Right lung (tissue), 5 donors: ENCODE data around the gene ATP8B1. TPM values are rescaled to one million over a fixed set of nuclear protein-coding genes. Genes with fewer than 3 reads are reported as not detected.
"Not testable (repeated sequence)": the region's sequence is repeated elsewhere in the genome, so short reads cannot be mapped to it uniquely, and the experiment has no call there.

Experiments used
- DNase-seq, 2 donors: peaks; one replicate each; pipeline ENCODE4 v3.0.0-alpha.2; 2013
- polyA plus RNA-seq, 5 donors: library from polyadenylated mRNA; unstranded; fragments of 120-200 nt; gene quantifications; one replicate each; pipeline versions ENCODE4 v1.2.1 to v1.2.3, GENCODE V29; 2013; ENCODE audit warnings: inconsistent platforms in 1 of 5, low replicate concordance in 1 of 5; ENCODE audit not compliant: insufficient read length in 5 of 5, insufficient read depth in 1 of 5

The ATP8B1 gene
- polyA plus RNA-seq, 5 donors = 12.1 to 20.5 (median 18.3) TPM

GRCh38 chr18:57768537-57769326 lies 34.4 kb downstream of the ATP8B1 start:
- no peak for DNase-seq

- no peak for DNase-seq
Measured at GRCh38 chr18:57767259-57768050, 35.7 kb downstream of the ATP8B1 start.

GRCh38 chr18:57764995-57765394 lies 38.1 kb downstream of the ATP8B1 start:
- DNase-seq = no peak

DNA sequence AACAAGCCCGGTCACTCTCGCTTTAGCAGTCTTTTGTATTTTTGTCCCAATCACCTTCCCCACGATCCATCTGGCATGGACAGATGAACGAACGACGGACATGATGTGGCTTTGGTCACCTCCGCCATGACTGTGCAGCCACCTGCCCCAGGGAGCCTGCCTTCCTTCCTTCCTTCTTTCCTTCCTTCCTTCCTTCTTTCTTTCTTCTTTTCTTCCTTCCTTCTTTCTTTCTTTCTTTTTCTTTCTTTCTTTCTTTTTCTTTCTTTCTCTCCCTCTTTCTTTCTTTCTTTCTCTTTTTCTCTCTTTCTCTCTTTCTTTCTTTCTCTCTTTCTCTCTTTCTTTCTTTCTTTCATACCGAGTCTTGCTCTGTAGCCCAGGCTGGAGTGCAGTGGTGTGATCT lies 39.0 kb downstream of the ATP8B1 start:
- DNase-seq = no peak

DNA sequence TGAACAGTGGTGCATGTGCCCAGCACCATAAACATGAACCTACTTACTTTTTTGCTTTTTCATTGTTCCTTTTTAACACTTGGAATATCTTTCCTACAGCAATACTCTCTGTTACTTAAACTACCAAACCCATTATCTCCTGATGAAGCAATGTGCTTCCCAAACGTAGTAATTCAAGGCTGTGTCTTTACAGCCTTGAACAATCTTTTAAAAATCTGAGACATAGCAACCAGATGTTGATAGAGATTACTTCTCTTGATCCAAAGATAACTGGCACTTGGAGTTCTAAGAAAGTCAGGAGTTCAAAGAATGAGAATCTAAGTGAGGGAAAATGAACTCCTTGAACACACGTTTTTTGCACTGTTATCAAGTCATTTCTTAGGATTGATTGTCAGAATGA lies 40.4 kb downstream of the ATP8B1 start:
- DNase-seq = no peak

- no peak for DNase-seq
Measured at GRCh38 chr18:57759650-57760049, 43.5 kb downstream of the ATP8B1 start.

DNA sequence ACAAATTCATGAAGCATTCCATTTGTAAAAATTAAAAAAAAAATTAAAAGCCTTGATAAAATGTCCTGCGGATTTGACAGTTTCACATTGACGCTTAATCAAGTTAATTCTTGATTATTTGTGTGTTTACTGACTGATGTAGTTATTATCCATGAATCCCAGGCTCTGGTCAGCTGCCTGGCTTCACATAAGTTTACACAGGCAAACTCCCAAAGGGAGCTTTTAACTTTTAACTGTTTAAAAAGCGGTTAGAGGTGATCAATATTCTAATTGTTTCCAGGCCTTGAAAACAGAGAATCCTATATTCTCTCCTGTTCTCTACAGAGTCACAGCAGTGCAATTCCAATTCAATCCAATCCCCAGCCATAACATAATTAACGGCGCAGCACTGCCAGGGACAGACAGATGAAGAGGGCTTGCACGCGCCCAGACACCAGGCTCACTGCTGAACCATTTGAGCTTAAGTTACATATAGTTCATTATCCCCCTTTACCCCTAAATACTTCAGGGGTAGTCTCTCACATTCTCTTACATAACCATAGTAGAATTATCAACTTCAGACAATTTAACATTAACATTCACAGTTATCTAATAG lies 47.5 kb downstream of the ATP8B1 start:
- DNase-seq = no peak

DNA sequence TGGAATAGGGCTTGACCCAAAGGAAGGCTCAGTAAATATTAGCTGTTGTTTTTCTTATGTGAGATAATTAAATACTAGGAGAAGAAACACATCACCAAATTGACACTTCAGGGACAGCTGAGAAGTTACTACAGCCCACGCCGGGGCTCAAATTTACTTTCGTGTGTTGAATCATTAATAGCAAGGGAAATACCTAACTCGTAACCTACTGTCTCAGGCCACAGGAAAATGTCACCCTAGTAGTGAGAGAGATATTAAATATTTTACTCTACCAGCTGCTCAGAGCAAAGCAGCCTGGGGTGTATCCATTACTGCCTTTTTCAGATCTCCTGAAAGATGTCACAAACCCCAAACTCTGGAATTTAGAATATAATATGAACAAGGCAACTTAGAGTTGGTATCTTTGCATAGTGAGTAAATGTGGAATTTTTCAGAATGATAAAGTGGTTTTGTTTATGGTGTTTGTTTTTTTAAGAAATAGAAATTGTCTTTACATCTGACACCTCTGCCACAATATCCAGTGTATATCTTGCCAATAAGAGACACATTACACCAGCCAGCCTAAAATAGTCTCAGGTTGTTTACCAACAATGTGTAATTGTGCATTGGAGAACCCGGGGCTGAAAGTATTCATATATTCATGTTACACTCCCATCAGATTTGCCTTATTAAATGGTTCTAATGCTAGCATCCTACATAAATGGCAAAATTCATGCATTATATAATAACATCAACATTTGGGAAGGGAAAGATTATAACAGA lies 48.4 kb downstream of the ATP8B1 start:
- no peak for DNase-seq

DNA sequence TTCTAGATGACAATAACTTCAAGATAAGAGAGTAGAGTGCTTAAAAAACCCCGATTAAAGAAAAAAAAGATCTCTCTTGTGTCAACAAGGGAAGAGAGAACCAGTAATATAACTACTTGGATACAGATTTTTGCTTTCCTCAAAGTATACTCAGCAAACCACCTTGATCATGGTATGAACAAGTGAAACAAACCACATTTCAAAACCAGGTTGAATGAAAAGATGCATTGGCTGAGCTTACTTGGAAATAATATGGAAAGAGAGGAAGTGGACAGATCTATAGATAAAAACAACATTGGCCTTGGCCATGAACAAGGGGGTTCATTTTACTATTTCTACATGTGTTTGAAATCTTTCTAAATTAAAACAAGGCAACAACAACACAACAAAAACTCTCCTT lies 50.1 kb downstream of the ATP8B1 start:
- no peak for DNase-seq

DNA sequence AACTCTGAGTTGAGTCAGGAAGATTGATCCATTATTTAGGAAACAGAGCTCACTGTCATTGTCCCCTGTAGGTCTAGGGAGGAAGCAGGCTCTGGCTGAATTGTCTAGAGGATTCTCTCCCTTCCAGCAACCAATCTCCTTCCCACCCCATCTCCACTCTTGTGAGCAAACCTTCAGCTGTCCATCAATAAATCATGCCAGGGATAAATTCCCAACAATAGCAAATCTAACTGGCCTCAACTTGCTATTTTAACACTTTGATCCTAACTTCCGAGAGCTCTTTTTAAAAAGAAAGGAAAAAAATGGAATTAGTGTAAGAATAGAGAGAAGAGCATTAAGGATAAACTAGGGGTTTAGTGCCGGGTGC lies 53.5 kb downstream of the ATP8B1 start:
- DNase-seq = no peak

GRCh38 chr18:57748770-57749603 lies 54.1 kb downstream of the ATP8B1 start:
- no peak for DNase-seq

DNA sequence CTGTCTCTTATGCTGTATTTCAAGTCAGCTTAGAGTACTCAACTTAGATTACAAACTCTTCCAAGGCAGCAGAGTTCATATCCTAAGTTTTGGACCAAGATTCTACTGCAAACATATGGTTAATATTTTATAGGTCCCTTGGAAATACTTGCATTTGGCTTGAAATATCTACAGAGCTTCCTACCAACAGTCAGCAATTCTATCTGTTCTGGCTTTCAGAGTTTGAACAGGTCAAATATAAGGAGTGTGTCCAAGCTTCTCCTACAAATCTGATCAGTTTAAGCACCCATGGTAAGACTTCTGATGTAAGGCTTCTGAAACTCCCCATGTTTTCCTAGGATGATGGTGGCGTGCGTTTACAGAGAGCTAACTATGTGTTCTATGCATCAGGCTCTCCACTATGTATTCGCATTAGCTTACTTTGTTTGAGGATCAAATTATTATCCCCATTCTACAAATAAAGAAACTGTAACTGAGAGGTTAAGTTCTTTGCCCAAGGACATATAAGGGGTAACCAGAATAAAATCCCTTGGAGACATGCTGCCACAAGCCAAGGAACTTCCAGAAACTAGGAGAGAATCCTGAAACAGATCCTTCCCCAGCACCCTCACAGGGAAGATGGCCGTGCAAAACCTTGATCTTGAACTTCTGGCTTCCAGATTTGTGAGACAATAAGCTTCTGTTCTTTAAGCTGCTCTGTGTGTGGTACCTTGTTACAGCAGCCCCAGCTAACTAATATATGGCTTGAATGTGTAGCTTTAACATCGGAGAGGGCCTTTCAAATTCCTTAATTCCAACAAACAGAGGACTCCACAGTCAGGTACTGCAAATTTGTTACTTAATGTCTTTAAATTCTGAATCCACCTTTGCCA lies 55.1 kb downstream of the ATP8B1 start:
- DNase-seq = no peak

DNA sequence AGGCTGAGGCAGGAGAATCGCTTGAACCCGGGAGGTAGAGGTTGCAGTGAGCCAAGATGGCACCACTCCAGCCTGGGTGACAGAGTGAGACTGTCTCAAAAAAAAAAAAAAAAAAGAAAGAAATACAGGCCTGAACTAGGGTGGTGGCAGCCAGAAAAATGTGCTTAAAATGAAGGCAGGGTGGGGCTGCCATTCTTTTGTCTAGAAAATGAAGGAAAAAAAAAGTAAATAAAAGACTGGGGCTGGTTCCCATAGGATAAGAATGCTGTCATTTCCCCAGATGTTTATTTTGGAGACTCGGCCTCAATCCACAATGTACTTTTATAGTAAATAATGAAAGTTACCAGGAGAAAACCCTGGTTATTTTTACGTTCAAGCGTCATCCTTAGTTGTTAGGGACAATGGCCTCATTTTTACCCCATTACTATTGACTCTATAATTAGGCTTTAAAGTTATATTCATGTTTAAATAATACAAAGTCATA lies 58.9 kb downstream of the ATP8B1 start:
- DNase-seq = no peak

DNA sequence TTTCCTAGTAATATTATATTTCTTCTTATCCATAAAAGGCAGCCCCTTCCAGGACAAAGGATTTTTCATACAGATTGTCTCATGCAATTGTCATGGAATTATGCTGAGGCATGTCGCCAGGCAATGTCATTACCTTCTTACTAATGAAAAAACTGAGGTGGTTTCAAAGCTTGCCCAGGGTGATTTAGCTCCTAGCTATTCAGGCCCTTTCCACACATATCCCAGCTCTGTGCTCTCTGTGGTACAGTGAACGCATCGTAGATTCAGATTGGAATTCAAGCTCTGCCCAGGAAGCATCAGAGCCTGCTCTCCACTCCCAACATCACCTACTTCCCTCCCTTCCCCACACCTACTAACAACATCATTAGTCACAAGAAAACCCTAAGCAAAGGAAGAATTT lies 60.1 kb downstream of the ATP8B1 start:
- no peak for DNase-seq

- DNase-seq = no peak
Measured at GRCh38 chr18:57741273-57741672, 61.8 kb downstream of the ATP8B1 start.

- DNase-seq = no peak
Measured at GRCh38 chr18:57738078-57738477, 65.0 kb downstream of the ATP8B1 start.

DNA sequence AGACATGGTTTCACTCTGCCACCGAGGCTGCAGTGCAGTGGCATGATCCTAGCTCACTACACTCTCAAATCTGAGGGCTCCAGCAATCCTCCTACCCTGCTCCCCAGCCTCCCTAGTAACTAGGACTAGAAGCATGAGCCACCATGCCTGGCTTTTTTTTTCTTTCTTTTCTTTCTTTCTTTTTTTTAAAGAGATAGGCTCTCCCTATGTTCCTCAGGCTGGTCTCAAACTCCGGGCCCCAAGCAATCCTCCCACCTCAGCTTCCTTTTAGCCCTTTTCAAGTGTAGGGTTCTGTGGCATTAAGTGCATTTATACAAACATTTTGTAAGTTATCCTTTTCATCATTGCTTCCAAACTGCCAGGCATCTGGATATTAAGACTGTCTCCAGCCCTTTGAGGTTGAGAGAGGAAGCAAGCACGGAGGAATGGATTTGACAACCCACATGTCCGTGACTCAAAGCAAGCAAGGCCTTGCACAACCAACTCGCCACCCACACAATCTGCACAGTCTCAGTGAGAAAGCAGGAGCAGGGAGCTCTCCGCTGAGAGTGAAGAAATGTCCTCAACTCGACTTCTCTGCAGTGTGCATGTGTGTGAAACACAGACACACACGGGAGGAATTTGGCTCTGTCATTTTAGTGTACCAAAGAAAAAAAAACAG lies 65.6 kb downstream of the ATP8B1 start:
- DNase-seq = no peak

GRCh38 chr18:57735042-57735441 lies 68.1 kb downstream of the ATP8B1 start:
- not testable (repeated sequence) for DNase-seq

DNA sequence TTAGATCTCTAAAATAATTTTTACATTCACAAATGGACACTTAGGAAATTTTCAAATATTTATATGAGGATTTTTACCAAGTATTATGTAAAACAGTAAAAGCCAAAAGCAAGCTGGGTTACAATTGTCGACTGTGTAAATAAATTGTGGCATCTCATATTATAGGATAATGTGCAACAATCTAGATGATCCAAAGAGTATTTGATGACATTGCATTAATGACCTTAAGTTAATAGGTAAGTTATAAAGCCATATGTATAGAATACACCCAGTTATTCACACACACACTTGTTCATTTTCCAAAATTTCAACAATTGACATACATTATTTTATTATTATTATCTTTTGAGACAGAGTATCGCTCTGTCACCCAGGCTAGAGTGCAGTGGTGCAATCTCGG lies 69.3 kb downstream of the ATP8B1 start:
- DNase-seq = no peak
